Activated naive CD8-positive, alpha-beta T cell treated with anti-CD3 and anti-CD28 coated beads, Interleukin-2, amount 50 U/mL, for 16 hours (primary cell): ENCODE measurements around the gene DLG2.
"Not testable (repeated sequence)": the region's sequence is repeated elsewhere in the genome, so short reads cannot be mapped to it uniquely, and the experiment has no call there.

ENCODE experiments used
- DNase-seq: peaks from one replicate; pipeline ENCODE4 v3.0.0-alpha.2; 2020; ENCODE audit warnings: low read depth, low spot score

Gene DLG2

DNA sequence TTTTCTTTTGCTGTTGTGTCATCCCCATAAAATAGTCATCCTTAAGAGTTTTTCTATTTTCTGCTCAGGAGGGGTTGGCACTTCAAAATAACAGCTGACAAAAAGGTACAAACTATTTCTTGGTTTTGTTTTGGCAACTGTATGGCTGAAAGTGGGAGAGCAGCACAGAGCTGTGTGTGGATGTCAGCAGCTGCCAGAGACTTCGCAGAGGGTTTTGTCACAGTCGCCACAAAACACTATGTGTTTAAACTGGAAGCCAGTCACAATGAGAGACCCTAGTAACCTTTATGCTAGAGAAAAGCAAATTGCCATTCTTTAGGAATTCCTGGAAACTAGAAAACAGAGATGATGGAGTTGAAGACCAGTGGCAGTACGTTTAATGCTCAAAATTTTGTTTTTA lies 2151.4 kb downstream of the DLG2 start:
- DNase-seq: no peak

DNA sequence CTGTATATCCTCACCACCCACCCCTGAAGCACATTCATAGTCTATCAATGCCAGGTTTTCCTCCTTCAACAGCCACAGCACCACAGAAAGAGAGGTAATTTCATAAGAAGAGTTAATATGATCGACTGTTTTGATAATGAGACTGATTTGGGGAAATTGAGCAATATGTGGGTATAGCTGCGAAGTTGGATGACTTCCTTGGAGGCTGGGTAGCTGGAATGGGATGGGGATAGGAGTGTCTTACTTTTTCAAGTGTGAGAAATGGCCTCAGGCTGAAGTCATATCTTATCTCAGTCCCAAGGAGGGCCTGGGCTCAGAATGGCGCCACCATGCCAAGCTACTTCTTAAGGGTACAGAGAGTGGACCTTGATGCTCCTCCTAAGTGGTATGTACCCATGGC lies 2153.4 kb downstream of the DLG2 start:
- DNase-seq: no peak

DNA sequence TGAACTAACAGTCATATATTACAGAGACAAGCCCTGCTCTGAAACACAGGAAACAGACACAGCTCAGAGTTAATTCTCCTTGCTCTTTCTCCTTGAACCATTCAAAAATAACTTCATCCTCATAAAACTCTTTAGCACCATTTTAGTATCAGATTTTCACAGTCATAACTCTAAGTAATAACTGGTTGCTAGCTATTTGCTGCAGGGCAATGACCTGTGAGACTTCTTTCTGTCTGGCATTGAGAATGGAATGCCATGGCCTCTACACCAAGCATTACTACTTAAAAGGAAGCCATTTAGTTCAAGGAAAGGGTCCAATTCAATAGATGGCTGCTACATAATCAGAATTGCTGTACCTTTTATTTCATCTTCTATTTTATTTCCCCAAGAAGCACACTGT lies 2154.3 kb downstream of the DLG2 start:
- DNase-seq: no peak

DNA sequence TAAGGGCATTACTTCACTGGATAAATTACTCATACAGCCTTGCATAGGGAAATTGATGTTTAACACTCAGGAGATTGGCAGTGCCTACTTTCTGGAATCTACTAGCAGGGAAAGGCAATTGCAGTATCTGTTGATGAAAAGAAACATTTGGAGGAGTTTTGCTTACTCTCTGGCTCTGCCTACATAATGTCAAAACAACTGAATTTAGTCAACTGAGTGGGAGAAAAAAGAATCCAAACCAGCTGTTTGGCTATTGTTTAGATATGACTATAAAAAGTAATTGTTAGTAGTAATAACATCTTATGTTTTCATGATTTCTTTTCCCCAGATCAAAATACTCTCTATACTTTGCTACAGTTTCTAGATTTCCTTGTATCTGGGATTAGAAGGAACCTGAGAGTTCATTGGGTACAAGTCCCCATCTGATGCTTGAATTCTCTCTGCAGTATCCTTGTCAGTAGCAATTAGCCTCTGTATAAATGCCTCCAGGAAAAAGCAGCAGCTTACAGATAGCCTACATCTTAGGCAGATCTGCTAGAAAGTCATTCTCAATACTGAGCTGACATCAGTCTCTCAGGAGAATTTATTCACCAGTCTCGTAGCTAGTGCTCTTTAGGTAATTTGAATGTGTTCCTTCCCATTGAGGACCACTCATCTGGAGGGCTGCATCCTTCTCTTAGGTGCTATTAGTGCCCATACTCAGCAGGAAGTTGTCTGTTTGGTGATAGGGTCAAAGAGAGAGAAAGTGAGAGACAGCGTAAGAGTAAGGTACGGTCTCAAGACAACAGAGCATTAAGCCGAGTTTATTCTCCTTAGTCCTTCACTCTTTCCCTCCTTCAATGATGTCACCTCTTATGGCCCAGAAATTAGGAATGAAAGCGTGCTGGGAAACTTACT lies 2155.1 kb downstream of the DLG2 start:
- no peak for DNase-seq

DNA sequence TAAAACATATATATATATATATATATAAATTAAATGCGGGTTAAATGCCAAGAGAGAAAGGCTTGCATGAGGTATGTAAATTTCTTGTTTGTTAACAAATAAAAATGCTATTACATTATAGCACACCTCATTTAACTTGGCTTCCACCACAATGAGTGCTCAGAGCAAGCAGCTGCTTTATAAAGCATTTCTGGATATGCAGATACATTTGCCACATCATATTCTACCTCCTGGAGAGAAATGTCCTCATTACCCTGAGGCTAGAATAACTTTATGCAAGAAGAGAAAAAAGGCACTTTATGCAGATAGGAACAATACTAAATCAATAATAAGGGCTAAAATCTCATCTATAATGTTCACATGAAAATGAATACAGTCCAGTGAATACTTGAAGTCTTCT lies 2159.3 kb downstream of the DLG2 start:
- DNase-seq: no peak

GRCh38 chr11:83464160-83464944 lies 2162.8 kb downstream of the DLG2 start:
- no peak for DNase-seq

- no peak for DNase-seq
Measured at GRCh38 chr11:83459798-83460197, 2167.3 kb downstream of the DLG2 start.

DNA sequence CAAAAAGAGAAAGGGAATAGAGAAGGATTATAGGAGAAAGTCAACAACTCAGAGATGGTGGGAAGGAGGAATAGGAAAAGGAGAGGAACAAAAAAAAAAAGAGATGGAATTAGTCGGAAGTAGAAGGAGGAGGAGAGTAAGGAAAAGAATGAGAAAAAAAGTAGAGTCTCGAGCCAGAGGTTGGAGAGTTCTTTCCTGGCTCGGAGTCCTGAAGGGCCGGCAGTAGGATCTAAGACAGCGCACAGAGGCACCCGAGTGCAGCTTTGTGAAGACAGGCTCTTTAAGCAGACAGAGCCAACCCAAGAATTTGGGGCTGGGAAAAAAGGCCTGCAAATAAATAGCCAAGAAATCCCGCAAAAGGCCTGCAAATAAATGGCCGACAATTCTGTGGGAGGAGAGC lies 2170.6 kb downstream of the DLG2 start:
- no peak for DNase-seq

- DNase-seq: no peak
Measured at GRCh38 chr11:83456075-83456474, 2171.1 kb downstream of the DLG2 start.

DNA sequence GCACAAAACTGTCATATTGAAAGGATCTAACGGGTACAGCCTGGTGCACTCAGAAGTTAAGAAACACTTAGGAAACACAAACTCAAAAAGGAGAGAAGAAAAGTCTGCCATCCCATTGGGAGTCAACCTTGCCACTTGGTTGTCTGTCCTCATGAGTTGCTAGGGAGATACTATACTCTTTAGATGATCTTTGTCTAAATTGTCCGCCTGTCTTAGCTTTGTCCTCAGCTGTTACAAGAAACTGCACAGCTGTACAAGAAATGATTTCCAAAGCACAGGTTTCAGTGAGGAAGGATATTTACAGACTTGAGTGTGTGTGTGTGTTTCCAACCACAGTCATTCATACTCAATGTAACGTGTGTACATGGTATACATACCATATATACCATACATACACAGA lies 2171.8 kb downstream of the DLG2 start:
- DNase-seq: no peak

DNA sequence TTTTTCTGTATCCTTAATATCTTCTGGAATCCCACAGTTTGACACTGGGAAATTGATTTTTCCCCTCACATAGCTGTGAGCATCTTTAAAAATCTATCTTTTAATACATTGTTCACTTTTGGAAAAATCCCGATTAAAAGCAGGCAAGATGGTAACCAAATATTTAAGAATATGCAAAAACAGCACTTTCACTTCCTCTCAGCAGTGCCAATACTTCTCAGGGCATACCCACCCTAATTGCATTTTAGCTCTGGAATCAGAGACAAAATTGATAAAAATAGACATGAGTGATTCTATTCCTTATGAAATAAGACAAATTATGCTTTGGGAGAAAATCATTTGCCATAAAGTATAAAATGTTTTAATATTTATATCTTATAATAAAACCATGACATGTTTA lies 2172.5 kb downstream of the DLG2 start:
- no peak for DNase-seq

GRCh38 chr11:83449338-83449913 lies 2177.7 kb downstream of the DLG2 start:
- DNase-seq: no peak

- DNase-seq: no peak
Measured at GRCh38 chr11:83448686-83449085, 2178.5 kb downstream of the DLG2 start.

GRCh38 chr11:83443880-83444279 lies 2183.3 kb downstream of the DLG2 start:
- DNase-seq: not testable (repeated sequence)

DNA sequence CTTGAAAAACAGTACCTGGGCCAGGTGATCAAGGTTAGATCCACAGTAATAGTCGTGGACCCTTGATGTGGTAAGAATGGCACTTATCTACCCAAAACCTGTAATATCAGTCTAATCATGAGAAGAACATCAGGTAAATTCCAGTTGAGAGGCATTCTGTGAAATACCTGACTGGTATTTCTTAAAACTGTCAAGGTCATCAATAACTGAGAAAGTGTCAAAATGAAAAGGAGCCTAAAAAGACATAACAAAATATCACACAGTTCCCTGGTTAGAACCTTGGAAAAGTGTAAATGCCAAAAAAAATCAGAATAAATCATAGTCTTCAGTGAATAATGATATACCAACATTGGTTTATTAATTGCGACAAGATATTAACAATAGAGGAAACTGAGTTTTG lies 2185.5 kb downstream of the DLG2 start:
- DNase-seq: no peak

- DNase-seq: no peak
Measured at GRCh38 chr11:83441171-83441570, 2186.0 kb downstream of the DLG2 start.

DNA sequence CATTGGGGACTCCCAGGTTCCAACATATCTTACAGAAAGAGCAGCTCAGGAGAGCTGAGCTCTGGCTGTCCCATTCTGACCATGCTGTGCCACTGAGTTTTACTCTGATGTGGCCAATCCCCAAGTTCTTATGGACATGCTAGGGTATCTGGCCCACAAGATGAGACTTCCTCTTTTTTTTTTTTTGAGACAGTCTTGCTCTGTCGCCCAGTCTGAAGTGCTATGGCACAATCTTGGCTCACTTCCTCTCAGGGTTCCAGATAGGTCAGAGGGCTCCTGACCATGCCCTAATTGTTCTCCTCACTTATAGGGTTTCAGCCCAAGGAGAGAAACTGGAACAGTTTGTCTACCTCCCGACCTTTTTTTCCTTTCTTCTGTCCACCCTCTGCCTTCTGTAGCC lies 2188.7 kb downstream of the DLG2 start:
- DNase-seq: no peak

GRCh38 chr11:83437939-83438338 lies 2189.2 kb downstream of the DLG2 start:
- DNase-seq: no peak

DNA sequence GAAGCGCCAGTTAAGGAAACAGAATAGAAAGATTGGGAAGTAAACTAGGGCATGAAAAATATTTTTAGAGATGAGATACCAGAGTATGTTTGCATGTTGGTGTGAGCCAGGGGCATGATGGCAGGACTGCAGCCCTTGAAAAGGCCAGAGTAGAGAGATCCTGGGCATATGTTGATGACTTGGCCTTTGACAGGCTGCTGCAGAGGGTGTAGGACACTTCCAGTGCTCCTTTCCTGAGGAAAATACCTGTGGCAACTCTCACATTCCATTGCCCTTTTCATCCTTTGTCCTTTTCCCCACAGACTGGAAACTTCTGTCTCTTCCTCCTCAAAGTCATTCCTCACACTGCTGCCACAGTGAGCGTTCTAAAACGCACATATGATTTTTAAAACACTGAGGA lies 2190.3 kb downstream of the DLG2 start:
- DNase-seq: no peak

- not testable (repeated sequence) for DNase-seq
Measured at GRCh38 chr11:83434812-83435211, 2192.3 kb downstream of the DLG2 start.

DNA sequence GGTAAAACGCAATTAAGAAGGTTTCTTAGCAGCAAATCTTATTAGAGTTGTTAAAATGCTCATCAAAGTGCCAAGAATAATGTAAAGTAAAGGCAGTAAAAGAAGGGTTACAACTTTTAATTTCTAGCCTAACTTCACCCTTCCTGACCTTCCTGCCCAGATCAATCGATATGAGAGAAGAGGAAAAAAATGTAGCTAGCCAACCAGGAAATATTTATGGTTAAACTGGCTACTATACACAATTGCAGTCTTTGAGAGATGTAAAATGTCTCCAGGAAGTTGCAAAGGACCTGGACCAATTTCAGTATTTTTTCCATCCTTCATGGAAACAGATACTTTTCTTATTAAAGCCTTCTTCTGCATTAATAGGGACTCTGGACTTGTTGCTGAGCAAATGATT lies 2199.2 kb downstream of the DLG2 start:
- DNase-seq: no peak

- no peak for DNase-seq
Measured at GRCh38 chr11:83427501-83427900, 2199.6 kb downstream of the DLG2 start.

GRCh38 chr11:83425137-83425466 lies 2202.0 kb downstream of the DLG2 start:
- DNase-seq: no peak
